Activated effector memory CD4-positive, alpha-beta T cell treated with anti-CD3 and anti-CD28 coated beads, Interleukin-2, amount 50 U/mL, for 16 hours (primary cell): ENCODE measurements around the gene BOC.

Experiments
- DNase-seq: peaks from one replicate; pipeline ENCODE4 v3.0.0-alpha.2; 2020

Gene BOC

DNA sequence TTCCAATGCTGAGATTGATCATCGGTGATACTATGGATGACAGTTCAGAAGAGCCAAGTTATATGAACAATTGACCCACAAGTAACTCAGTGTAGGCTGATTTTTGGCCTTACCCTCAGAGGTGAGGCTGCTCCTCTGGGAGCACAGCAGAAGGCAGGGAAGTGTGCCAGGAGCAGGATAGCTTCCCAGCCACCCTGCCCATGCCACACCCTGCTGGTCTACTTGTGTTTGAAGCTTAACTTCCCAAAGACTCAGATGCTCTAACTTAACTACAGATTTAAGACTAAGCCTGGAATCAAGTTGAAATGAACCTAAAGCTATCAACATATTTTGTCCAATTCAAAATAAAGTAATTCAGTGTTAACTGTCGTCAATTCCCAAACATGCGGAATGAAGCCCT is 77.5 kb downstream of the BOC start:
- no peak for DNase-seq

GRCh38 chr3:113291572-113291971 is 80.2 kb downstream of the BOC start:
- no peak for DNase-seq

GRCh38 chr3:113292933-113293332 is 81.6 kb downstream of the BOC start:
- DNase-seq = no peak

- DNase-seq = no peak
Measured at GRCh38 chr3:113293348-113293747, 82.0 kb downstream of the BOC start.

DNA sequence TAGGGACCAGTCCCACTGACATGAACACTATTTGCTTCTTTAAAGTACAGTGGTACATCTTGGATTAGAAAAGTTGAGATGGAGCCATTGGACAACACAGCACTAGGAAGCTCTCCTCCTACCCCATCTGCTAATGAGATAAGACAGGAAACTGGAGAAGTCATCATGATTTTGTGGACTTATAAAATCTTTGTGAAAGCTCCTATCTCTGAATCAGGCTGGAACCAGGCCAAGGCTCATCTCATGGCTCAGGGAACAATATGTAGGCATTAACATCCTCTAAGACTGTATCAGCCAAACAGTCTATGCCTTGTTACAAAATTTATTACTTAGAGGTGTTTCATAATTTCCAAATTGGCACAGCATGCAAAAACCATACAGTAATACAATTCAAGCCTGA is 84.1 kb downstream of the BOC start:
- DNase-seq = no peak

- DNase-seq = no peak
Measured at GRCh38 chr3:113297287-113297686, 85.9 kb downstream of the BOC start.

GRCh38 chr3:113297841-113298240 is 86.5 kb downstream of the BOC start:
- no peak for DNase-seq

GRCh38 chr3:113300596-113300995 is 89.2 kb downstream of the BOC start:
- DNase-seq = no peak

GRCh38 chr3:113304102-113304501 is 92.7 kb downstream of the BOC start:
- no peak for DNase-seq

GRCh38 chr3:113304856-113305540 is 93.6 kb downstream of the BOC start:
- no peak for DNase-seq

DNA sequence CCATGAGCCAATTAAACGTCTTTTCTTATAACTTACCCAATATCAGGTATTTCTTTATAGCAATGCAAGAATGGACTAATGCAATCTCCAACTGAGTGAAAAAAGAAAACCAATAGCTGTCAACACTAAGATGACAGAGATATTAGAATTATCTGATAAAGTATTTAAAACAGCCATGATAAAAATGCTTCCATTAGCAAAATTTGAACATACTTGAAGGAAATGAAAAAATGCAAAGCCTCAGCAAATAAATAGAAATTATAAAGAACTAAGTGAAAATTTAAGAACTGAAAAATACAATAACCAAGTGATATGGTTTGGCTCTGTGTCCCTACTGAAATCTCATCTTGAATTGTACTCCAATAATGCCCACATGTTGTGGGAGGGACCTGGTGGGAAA is 99.6 kb downstream of the BOC start:
- no peak for DNase-seq

GRCh38 chr3:113312416-113312815 is 101.1 kb downstream of the BOC start:
- no peak for DNase-seq

- no peak for DNase-seq
Measured at GRCh38 chr3:113314923-113315322, 103.6 kb downstream of the BOC start.

DNA sequence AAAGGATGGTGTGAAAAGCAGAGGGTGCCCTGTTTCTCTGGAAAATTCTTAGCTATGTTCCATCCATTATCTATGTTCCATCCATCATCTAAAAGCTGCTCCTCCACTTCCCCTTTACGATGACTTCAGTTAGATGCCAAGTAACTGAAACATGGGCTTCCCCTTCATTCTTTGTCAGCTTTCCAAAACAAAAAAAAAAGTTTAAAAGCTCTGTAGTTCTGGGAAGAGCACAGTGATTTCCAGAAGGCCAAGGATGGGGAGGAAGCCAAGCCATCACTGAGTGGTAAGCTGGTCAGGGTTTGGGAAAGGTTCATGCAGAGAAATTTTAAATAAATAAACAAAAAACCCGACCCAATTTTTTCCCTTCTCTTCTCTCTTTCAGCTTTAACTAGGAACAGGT is 118.4 kb downstream of the BOC start:
- DNase-seq = no peak

DNA sequence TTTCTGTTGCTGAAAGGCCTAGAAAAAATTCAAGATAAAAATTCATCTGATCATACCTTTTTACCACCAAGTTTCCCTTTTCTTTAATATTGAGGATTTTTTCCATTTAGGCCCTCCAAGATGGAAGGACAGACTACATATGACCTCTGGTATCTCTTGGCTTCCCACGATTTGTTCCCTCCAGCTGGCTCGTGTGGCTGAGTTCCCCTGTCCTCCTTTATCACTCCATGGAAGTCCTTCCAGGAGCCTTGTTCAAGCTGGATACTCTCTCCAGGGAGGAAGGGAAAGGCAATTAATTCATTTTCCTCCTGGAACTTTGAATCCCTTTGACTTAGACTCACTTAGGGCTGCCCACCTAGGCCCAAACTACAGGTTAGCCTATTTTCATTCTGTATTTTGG is 119.4 kb downstream of the BOC start:
- DNase-seq = no peak

DNA sequence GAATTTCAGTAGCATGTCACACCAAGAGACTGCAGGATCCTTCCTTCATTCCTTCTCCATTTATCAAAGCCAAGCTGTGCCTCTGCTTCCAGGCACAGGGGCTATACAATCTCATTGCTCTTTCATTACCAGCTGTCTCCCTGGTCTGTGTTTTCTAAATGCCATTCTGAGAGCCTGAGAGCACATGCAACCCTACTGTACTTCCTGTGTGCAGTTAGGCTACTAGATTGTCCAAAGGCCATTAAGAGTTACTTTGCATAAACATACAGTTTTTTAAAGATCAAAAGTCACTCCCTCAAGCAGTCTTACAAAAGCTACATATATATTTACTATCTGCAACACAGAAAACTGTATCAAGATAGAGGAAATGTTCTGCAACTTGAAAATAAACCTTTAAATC is 119.8 kb downstream of the BOC start:
- no peak for DNase-seq
